ENCODE data around the gene TRIM51. TPM values are rescaled to one million over a fixed set of nuclear protein-coding genes. Genes with fewer than 3 reads are reported as not detected.
"Not testable (repeated sequence)": the region's sequence is repeated elsewhere in the genome, so short reads cannot be mapped to it uniquely, and the experiment has no call there.

The TRIM51 gene
- polyA plus RNA-seq: not detected

- H3K27ac ChIP-seq (ENCODE audit: low read depth, low read length): not testable (repeated sequence)
- WGBS, 3 donors: 59 to 83% (median 76%) methylated on average over 1 of the region's 1 CpG
These were observed at the start of gene TRIM51 for GRCh38 chr11:55882997-55883396. TSS of gene TRIM51 (plus strand) at chr11:55883297. CDS start at chr11:55885429, 2,132 bp downstream.

- no peak within 1 kb of the TSS for H3K27ac ChIP-seq (ENCODE audit: low read depth, low read length)
- WGBS, 3 donors: 18 to 46% (median 26%) methylated on average over 3 of the region's 3 CpGs
These were observed 44.6 kb upstream of the TRIM51 start, which contains the start of gene OR5D16 for GRCh38 chr11:55838452-55838851. TSS of gene OR5D16 (plus strand) at chr11:55838752. CDS start at chr11:55838752, 0 bp downstream.

- WGBS, 3 donors: 33 to 52% (median 49%) methylated on average over 2 of the region's 2 CpGs
- no peak overlapping the region for H3K27ac ChIP-seq (ENCODE audit: low read depth, low read length)
These were observed 35.6 kb upstream of the TRIM51 start for GRCh38 chr11:55847453-55847852.

GRCh38 chr11:55849037-55849436, 34.1 kb upstream of the TRIM51 start:
- no peak overlapping the region for H3K27ac ChIP-seq (ENCODE audit: low read depth, low read length)

GRCh38 chr11:55852141-55852540, 31.0 kb upstream of the TRIM51 start:
- H3K27ac ChIP-seq (ENCODE audit: low read depth, low read length): no peak overlapping the region
- WGBS, 3 donors: 68 to 84% (median 80%) methylated on average over 1 of the region's 1 CpG

- WGBS, 3 donors: 3 to 24% (median 19%) methylated on average over 1 of the region's 1 CpG
These were observed 28.4 kb upstream of the TRIM51 start for GRCh38 chr11:55854704-55855103.

DNA sequence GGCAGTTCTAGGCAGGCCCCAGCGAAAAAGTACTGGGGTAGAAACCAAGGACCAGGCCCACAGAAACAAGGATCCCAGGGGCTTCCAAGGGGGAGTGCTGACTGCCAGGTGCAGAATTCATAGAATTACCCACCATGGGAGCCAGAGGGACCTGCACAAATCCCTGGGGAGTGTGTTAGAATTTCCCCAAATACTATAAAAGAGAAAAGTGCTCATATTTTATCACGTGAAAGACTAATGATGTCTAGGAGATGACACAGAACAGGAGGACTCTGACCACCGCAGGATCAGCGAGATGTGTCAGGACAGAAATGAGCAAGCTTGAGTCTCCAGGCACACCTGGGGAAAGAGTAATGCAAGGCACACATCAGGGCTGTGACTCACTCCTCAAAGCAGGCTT, 15.7 kb upstream of the TRIM51 start:
- H3K27ac ChIP-seq (ENCODE audit: low read depth, low read length): not testable (repeated sequence)
- WGBS, 3 donors: 71 to 90% (median 82%) methylated on average over 4 of the region's 4 CpGs

More at GRCh38 chr11:55854704-55855103, 28.4 kb upstream of the TRIM51 start:
- H3K27ac ChIP-seq (ENCODE audit: low read depth, low read length): no peak overlapping the region

- WGBS, 3 donors: 13 to 23% (median 18%) methylated on average over 22 to 33 of the region's 33 CpGs
- H3K27ac ChIP-seq (ENCODE audit: low read depth, low read length): not testable (repeated sequence)
These were observed 10.4 kb upstream of the TRIM51 start for GRCh38 chr11:55872731-55873130.

GRCh38 chr11:55873146-55873545, 10.0 kb upstream of the TRIM51 start:
- 18 to 33% (median 20%) methylated on average over 29 to 34 of the region's 34 CpGs for WGBS, 3 donors
- not testable (repeated sequence) for H3K27ac ChIP-seq (ENCODE audit: low read depth, low read length)

GRCh38 chr11:55884995-55885394, 1.9 kb downstream of the TRIM51 start:
- WGBS, 3 donors: 73 to 88% (median 86%) methylated on average over 4 of the region's 4 CpGs

DNA sequence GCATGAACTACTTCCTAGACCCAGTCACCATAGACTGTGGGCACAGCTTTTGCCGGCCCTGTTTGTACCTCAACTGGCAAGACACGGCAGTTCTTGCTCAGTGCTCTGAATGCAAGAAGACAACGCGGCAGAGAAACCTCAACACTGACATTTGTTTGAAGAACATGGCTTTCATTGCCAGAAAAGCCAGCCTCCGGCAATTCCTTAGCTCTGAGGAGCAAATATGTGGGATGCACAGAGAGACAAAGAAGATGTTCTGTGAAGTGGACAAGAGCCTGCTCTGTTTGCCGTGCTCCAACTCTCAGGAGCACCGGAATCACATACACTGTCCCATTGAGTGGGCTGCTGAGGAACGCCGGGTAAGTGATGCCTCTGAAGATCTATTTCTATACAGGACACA, 2.4 kb downstream of the TRIM51 start:
- WGBS, 3 donors: 75 to 89% (median 85%) methylated on average over 9 of the region's 9 CpGs
- not testable (repeated sequence) for H3K27ac ChIP-seq (ENCODE audit: low read depth, low read length)

More at GRCh38 chr11:55884995-55885394, 1.9 kb downstream of the TRIM51 start:
- not testable (repeated sequence) for H3K27ac ChIP-seq (ENCODE audit: low read depth, low read length)

DNA sequence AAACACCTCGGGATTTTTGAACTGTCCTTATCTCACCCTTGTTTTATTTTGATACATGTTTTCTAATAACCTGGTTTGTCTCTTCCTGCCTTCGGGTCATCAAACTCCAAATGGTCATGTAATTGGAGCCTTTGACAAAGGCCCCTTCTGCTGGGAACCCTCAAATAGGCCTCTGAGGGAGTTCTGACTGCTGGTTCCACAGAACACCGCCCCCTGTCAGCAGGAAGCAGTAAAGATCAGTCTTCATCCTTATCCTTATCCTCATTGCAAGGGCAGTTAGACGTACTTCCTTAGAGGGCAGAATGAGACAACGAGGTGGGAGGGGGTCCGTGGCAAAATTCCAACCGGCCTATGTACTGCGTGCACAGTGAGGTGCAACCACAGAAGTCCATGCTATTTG, 12.1 kb downstream of the TRIM51 start:
- 52 to 58% (median 54%) methylated on average over 8 of the region's 8 CpGs for WGBS, 3 donors
- no peak overlapping the region for H3K27ac ChIP-seq (ENCODE audit: low read depth, low read length)

- H3K27ac ChIP-seq (ENCODE audit: low read depth, low read length): no peak overlapping the region
- WGBS, 3 donors: 24 to 31% (median 28%) methylated on average over 2 of the region's 2 CpGs
These were observed 19.2 kb downstream of the TRIM51 start for GRCh38 chr11:55902308-55902707.

DNA sequence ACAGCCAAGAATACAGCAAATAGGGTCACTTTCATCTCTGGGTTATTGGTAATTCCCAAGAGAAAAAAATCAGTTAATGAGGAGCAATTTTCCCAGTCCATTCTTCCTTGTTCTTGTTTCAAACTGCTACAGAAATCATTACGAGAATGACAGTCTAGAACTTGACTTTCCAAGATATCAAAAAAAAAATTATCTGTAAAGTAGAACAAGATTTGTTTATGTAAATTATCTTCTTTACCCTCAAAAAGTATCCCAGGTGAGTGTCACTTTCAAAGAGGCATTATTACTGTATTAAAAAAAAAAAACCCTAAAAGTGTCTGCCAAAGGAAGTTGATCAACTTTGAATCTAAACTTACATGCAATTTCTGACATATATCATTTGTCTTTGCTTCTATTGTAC, 31.4 kb downstream of the TRIM51 start, which contains the start of gene OR5W2:
Gene OR5W2 (minus strand): TSS at position 101 of the 400 bp plus-strand sequence. CDS start 0 bp downstream, at position 101.
- 42 to 64% (median 57%) methylated on average over 1 of the region's 1 CpG for WGBS, 3 donors

GRCh38 chr11:55920537-55920936, 37.4 kb downstream of the TRIM51 start:
- WGBS, 3 donors: 65 to 81% (median 79%) methylated on average over 5 of the region's 5 CpGs
- H3K27ac ChIP-seq (ENCODE audit: low read depth, low read length): no peak overlapping the region

More for the DNA sequence above, 31.4 kb downstream of the TRIM51 start, which contains the start of gene OR5W2:
- no peak within 1 kb of the TSS for H3K27ac ChIP-seq (ENCODE audit: low read depth, low read length)

- H3K27ac ChIP-seq (ENCODE audit: low read depth, low read length): no peak within 1 kb of the TSS
- 59 to 71% (median 67%) methylated on average over 2 of the region's 2 CpGs for WGBS, 3 donors
These were observed 53.2 kb downstream of the TRIM51 start, which contains the start of gene OR5I1 for GRCh38 chr11:55936300-55936699. TSS of gene OR5I1 (minus strand) at chr11:55936400. CDS start at chr11:55936400, 0 bp downstream.

Other genes starting within 250 kb of the TRIM51 start
- not detected for gene OR4P4, start 248.2 kb upstream of the TRIM51 start, polyA plus RNA-seq
- not detected for gene OR4S2, start 235.0 kb upstream of the TRIM51 start, polyA plus RNA-seq
- not detected for gene OR4C6, start 221.1 kb upstream of the TRIM51 start, polyA plus RNA-seq
- not detected for gene OR5D13, start 109.9 kb upstream of the TRIM51 start, polyA plus RNA-seq
- gene OR5D14, start 87.7 kb upstream of the TRIM51 start, polyA plus RNA-seq: not detected
- gene OR5L1, start 71.9 kb upstream of the TRIM51 start, polyA plus RNA-seq: not detected
- not detected for gene OR5D18, start 63.7 kb upstream of the TRIM51 start, polyA plus RNA-seq
- gene OR5L2, start 56.1 kb upstream of the TRIM51 start, polyA plus RNA-seq: not detected
- gene OR5D16, start 44.5 kb upstream of the TRIM51 start, polyA plus RNA-seq: not detected
- gene OR5W2, start 31.3 kb downstream of the TRIM51 start, polyA plus RNA-seq: not detected
- not detected for gene OR5I1, start 53.1 kb downstream of the TRIM51 start, polyA plus RNA-seq
- not detected for gene OR10AG1, start 86.6 kb downstream of the TRIM51 start, polyA plus RNA-seq
- gene OR5F1, start 111.3 kb downstream of the TRIM51 start, polyA plus RNA-seq: not detected
- not detected for gene OR5AS1, start 144.4 kb downstream of the TRIM51 start, polyA plus RNA-seq
- gene OR8I2, start 210.0 kb downstream of the TRIM51 start, polyA plus RNA-seq: not detected
- not detected for gene OR8H2, start 220.4 kb downstream of the TRIM51 start, polyA plus RNA-seq
- not detected for gene OR8H3, start 239.1 kb downstream of the TRIM51 start, polyA plus RNA-seq

Data from adipose tissue (tissue), 3 donors.